Esophagus muscularis mucosa (tissue), 4 donors: Measurements from ENCODE around the gene YKT6. TPM values are rescaled to one million over a fixed set of nuclear protein-coding genes. Genes with fewer than 3 reads are reported as not detected.

Experiments
- DNase-seq: peaks from one replicate; pipeline ENCODE4 v3.0.0-alpha.2; 2017; ENCODE audit errors: extremely low spot score
- H3K27ac ChIP-seq, 4 donors: fragments of 200-600 bp; sonication (generic); replicated peaks in 1 of 4; 1 replicate in 3 of 4; 2 replicates in 1 of 4; pipeline ENCODE4 v1.5.1; 2016 to 2019; ENCODE audit warnings: mild to moderate bottlenecking in 1 of 4
- H3K27me3 ChIP-seq, 4 donors: fragments of 200-600 bp; sonication (generic); one replicate each; pipeline versions ENCODE4 v1.5.1 to v1.6.0; 2016 to 2019
- H3K36me3 ChIP-seq, 4 donors: fragments of 200-600 bp; sonication (generic); one replicate each; pipeline ENCODE4 v1.5.1; 2016 to 2019
- H3K4me1 ChIP-seq, 4 donors: fragments of 200-600 bp; sonication (generic); one replicate each; pipeline ENCODE4 v1.5.1; 2016 to 2019
- H3K4me3 ChIP-seq, 4 donors: fragments of 200-600 bp; sonication (generic); 1 replicate in 2 of 4; 2 replicates in 2 of 4; pipeline ENCODE4 v1.5.1; 2016 to 2019; ENCODE audit warnings: mild to moderate bottlenecking in 4 of 4, moderate library complexity in 1 of 4
- H3K9me3 ChIP-seq, 4 donors: fragments of 200-600 bp; sonication (generic); 1 replicate in 3 of 4; 2 replicates in 1 of 4; pipeline ENCODE4 v1.5.1; 2016 to 2019
- CTCF ChIP-seq, 3 experiments: fragments of 200-600 bp in 2 of 3; fragments of 450-650 bp in 1 of 3; sonication (generic) in 2 of 3; IDR thresholded peaks; one replicate each; pipeline ENCODE4 v1.5.1; 2017 to 2019; ENCODE audit warnings: antibody characterized with exemption in 3 of 3, mild to moderate bottlenecking in 2 of 3, moderate library complexity in 1 of 3
- EP300 ChIP-seq: sonication (generic); formaldehyde crosslinking; IDR thresholded peaks from one replicate; pipeline ENCODE4 v1.6.1; 2017; ENCODE audit warnings: antibody characterized with exemption
- POLR2A ChIP-seq: fragments of 450-650 bp; IDR thresholded peaks from one replicate; pipeline ENCODE4 v1.6.1; 2017; ENCODE audit warnings: antibody characterized with exemption, moderate library complexity, mild to moderate bottlenecking, low read depth
- POLR2AphosphoS5 ChIP-seq, 2 donors: sonication (generic); formaldehyde crosslinking; IDR thresholded peaks; one replicate each; pipeline ENCODE4 v1.6.1; 2017; ENCODE audit warnings: antibody characterized with exemption in 2 of 2
- WGBS: methylation state at CpG from one replicate; pipeline ENCODE4 v1.1.5; 2018; 5-methylcytosine and 5-hydroxymethylcytosine counted together
- intact Hi-C: fragments of 100-400 bp; cut with DNase I; formaldehyde crosslinking; loops from one replicate; pipeline ENCODE4 v1.15.1; 2023
- total RNA-seq, 4 donors: library from RNA; depleted of rRNA; stranded (reverse); fragments of >200 nt; gene quantifications; one replicate each; pipeline versions ENCODE4 v1.1.0 to v1.2.1, GENCODE V29; 2016

YKT6 gene
- total RNA-seq, 4 donors from 2014 or later: 49.8 to 79.5 (median 64.4) TPM

GRCh38 chr7:44258423-44258760, 57.6 kb downstream of the YKT6 start:
- Histone ChIP-seq H3K4me1 (peaks cover 40 to 68% (median 46%) of the 10 kb centered on the region in 4 donors), H3K36me3 (no peaks in the 10 kb centered on the region), H3K27me3 (no peaks in the 10 kb centered on the region), H3K4me3 (no peak overlapping the region), H3K27ac (peak overlapping the region; percentile 70 to 83 (median 74)), H3K9me3 (no peaks in the 10 kb centered on the region)
- no peak for DNase-seq
- no peak for TF ChIP-seq POLR2AphosphoS5 (IDR thresholded peaks at IDR 0.05)
- no peak for TF ChIP-seq POLR2A
- no peak for TF ChIP-seq CTCF (IDR thresholded peaks at IDR 0.05)
- TF ChIP-seq EP300: no peak
- intact Hi-C loops: loop anchor here (5.0 kb wide), 1 partner anchor 234 kb away; the partner anchor contains the start of gene NUDCD3
- 75% methylated on average over 4 of the region's 4 CpGs for WGBS

GRCh38 chr7:44258865-44259546, 58.2 kb downstream of the YKT6 start:
- no peaks in the 10 kb centered on the region for H3K9me3 ChIP-seq
- H3K36me3 ChIP-seq: no peaks in the 10 kb centered on the region
- DNase-seq: no peak
- TF ChIP-seq EP300: no peak
- no peak for TF ChIP-seq POLR2A
- TF ChIP-seq POLR2AphosphoS5 (IDR thresholded peaks at IDR 0.05): no peak
- peaks cover 40 to 74% (median 46%) of the 10 kb centered on the region in 4 donors for H3K4me1 ChIP-seq
- peak overlapping the region; percentile 70 to 83 (median 74) for H3K27ac ChIP-seq
- 85% methylated on average over 7 of the region's 14 CpGs for WGBS
- peaks cover 0 to 3% (median 0%) of the 10 kb centered on the region in 4 donors for H3K27me3 ChIP-seq
- intact Hi-C loops: loop anchor here (5.0 kb wide), 1 partner anchor 233 kb away; the partner anchor contains the start of gene NUDCD3
- no peak overlapping the region for H3K4me3 ChIP-seq

- peak; percentile 93 for DNase-seq
- Histone ChIP-seq H3K27ac (peak overlapping the region; percentile 70 to 83 (median 74)), H3K27me3 (peaks cover 0 to 4% (median 0%) of the 10 kb centered on the region in 4 donors), H3K4me3 (no peak overlapping the region), H3K36me3 (no peaks in the 10 kb centered on the region), H3K9me3 (no peaks in the 10 kb centered on the region), H3K4me1 (peaks cover 40 to 82% (median 46%) of the 10 kb centered on the region in 4 donors)
- intact Hi-C loops: loop anchor here (5.0 kb wide), 1 partner anchor 232 kb away; the partner anchor contains the start of gene NUDCD3
- no peak for TF ChIP-seq CTCF (IDR thresholded peaks at IDR 0.05)
- no peak for TF ChIP-seq POLR2A
- peak; percentile 69 to 82 for TF ChIP-seq POLR2AphosphoS5 (IDR thresholded peaks at IDR 0.05)
- TF ChIP-seq EP300: no peak
- WGBS: 53% methylated on average over 18 of the region's 18 CpGs
Observed at GRCh38 chr7:44259547-44260457, 59.0 kb downstream of the YKT6 start.

GRCh38 chr7:44261240-44261639, 60.5 kb downstream of the YKT6 start:
- TF ChIP-seq EP300: no peak
- no peak for TF ChIP-seq POLR2A
- no peak for DNase-seq
- Histone ChIP-seq H3K27me3 (peaks cover 0 to 4% (median 0%) of the 10 kb centered on the region in 4 donors), H3K27ac (no peak overlapping the region), H3K4me1 (peaks cover 40 to 74% (median 45%) of the 10 kb centered on the region in 4 donors), H3K9me3 (no peaks in the 10 kb centered on the region), H3K4me3 (no peak overlapping the region), H3K36me3 (no peaks in the 10 kb centered on the region)
- intact Hi-C loops: no loop called here
- WGBS: 87% methylated on average over 5 of the region's 5 CpGs

- Histone ChIP-seq H3K4me3 (no peak overlapping the region), H3K27me3 (peaks cover 0 to 8% (median 0%) of the 10 kb centered on the region in 4 donors), H3K36me3 (no peaks in the 10 kb centered on the region), H3K27ac (no peak overlapping the region), H3K4me1 (peaks cover 37 to 67% (median 41%) of the 10 kb centered on the region in 4 donors), H3K9me3 (no peaks in the 10 kb centered on the region)
- no peak for DNase-seq
- WGBS: 92% methylated on average over 2 of the region's 9 CpGs
- intact Hi-C loops: no loop called here
- TF ChIP-seq POLR2AphosphoS5 (IDR thresholded peaks at IDR 0.05) (no peak), CTCF (IDR thresholded peaks at IDR 0.05) (no peak), POLR2A (no peak), EP300 (no peak)
Observed at GRCh38 chr7:44262031-44262430, 61.3 kb downstream of the YKT6 start.
